A673 (cell line): ENCODE measurements around the gene SIRPA. TPM values are rescaled to one million over a fixed set of nuclear protein-coding genes. Genes with fewer than 3 reads are reported as not detected.
A peak's percentile ranks its signal among the peaks of the same experiment; 100 is the strongest.

Experiments used
- BruUV-seq: library from RNA; stranded (reverse); fragments of 400-500 nt; replicated peaks from 2 replicates; lab custom pipeline; 2021; lab: Mats Ljungman, UMichigan
- CTCF ChIA-PET: fragments of 300-600 bp; sonication (Branson Sonifier 250); formaldehyde crosslinking; loops from one replicate; lab custom pipeline; 2022; ENCODE audit warnings: antibody characterized with exemption; lab: Charles Lee
- POLR2A ChIA-PET: fragments of 300-600 bp; sonication (Branson Sonifier 250); formaldehyde crosslinking; loops from one replicate; lab custom pipeline; 2022; ENCODE audit warnings: antibody characterized with exemption; ENCODE audit not compliant: low non-redundant PET; lab: Charles Lee
- DNase-seq: peaks from one replicate; pipeline ENCODE4 v3.0.0-alpha.2; 2015; ENCODE audit warnings: low spot score
- H3K27ac ChIP-seq: fragments of 200-600 bp; sonication (generic); 2 replicates; pipeline ENCODE4 v1.5.1; 2016; ENCODE audit warnings: mixed run types, low read depth, mild to moderate bottlenecking, mixed read lengths, antibody characterized with exemption, low read length; ENCODE audit not compliant: poor library complexity, severe bottlenecking
- H3K27me3 ChIP-seq: fragments of 200-600 bp; sonication (generic); replicated peaks from 2 replicates; pipeline ENCODE4 v1.6.1; 2017; ENCODE audit warnings: mixed run types, low read depth, mild to moderate bottlenecking, mixed read lengths, antibody characterized with exemption, low read length; ENCODE audit not compliant: insufficient read depth, poor library complexity
- H3K36me3 ChIP-seq: fragments of 200-600 bp; sonication (generic); 2 replicates; pipeline ENCODE4 v1.6.1; 2016; ENCODE audit warnings: mixed run types, mild to moderate bottlenecking, mixed read lengths, antibody characterized with exemption, low read length; ENCODE audit not compliant: insufficient read depth, poor library complexity, severe bottlenecking
- H3K4me1 ChIP-seq: fragments of 200-600 bp; sonication (generic); 2 replicates; pipeline ENCODE4 v1.6.1; 2017; ENCODE audit warnings: mixed run types, mild to moderate bottlenecking, mixed read lengths, antibody characterized with exemption, low read length; ENCODE audit not compliant: insufficient read depth, poor library complexity, severe bottlenecking
- H3K4me3 ChIP-seq: fragments of 200-600 bp; sonication (generic); 2 replicates; pipeline ENCODE4 v1.5.1; 2016; ENCODE audit warnings: low read depth, mixed run types, mild to moderate bottlenecking, mixed read lengths, low read length; ENCODE audit not compliant: poor library complexity, severe bottlenecking
- H3K9me3 ChIP-seq: fragments of 200-600 bp; sonication (generic); 2 replicates; pipeline ENCODE4 v1.6.1; 2016; ENCODE audit warnings: mixed run types, low read depth, mild to moderate bottlenecking, mixed read lengths, antibody characterized with exemption, low read length; ENCODE audit not compliant: poor library complexity, severe bottlenecking
- EZH2 ChIP-seq: fragments of 200-600 bp; sonication (generic); IDR thresholded peaks from 2 replicates; pipeline ENCODE4 v1.6.1; 2017; ENCODE audit warnings: borderline replicate concordance, low read depth, mild to moderate bottlenecking, mixed read lengths, antibody characterized with exemption, low read length; ENCODE audit not compliant: poor library complexity, severe bottlenecking
- intact Hi-C: fragments of 100-400 bp; cut with micrococcal nuclease; formaldehyde crosslinking; loops from one replicate; pipeline ENCODE4 v1.10.0; 2022; ENCODE audit not compliant: unreplicated experiment
- total RNA-seq: library from RNA; stranded (reverse); gene quantifications from 2 replicates; pipeline ENCODE4 v1.2.3, GENCODE V29; 2021
- TF ChIP-seq, protein P1 (sequence below): fragments of 300-800, 200-600 bp; sonication (generic); conservative IDR thresholded peaks from 2 replicates; pipeline ENCODE4 v1.5.1; 2017; ENCODE audit warnings: low read depth, mild to moderate bottlenecking, antibody characterized with exemption, low read length, moderate library complexity, mixed read lengths

Gene SIRPA
- total RNA-seq, 1 experiment from 2014 or later = 81.0 TPM

DNA sequence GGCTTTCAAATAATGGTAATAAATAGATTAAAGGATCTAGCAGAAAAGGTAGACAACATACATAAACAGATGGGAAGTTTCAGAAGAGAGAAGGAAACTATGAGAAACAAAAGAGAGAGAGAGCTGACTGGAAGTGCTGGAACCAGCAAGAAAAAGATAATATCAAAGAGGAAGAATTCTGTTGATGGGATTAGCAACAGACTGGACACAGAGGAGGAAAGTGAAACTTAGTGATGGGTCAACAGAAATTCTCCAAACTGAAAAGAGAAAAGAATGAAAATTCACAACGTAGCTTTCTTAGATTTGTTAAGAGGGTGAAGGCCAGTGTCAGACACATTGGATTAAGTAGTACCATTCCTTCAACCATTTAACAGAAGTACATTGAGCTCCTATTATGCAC is 48.3 kb upstream of the SIRPA start:
- TF ChIP-seq, protein P1, sequence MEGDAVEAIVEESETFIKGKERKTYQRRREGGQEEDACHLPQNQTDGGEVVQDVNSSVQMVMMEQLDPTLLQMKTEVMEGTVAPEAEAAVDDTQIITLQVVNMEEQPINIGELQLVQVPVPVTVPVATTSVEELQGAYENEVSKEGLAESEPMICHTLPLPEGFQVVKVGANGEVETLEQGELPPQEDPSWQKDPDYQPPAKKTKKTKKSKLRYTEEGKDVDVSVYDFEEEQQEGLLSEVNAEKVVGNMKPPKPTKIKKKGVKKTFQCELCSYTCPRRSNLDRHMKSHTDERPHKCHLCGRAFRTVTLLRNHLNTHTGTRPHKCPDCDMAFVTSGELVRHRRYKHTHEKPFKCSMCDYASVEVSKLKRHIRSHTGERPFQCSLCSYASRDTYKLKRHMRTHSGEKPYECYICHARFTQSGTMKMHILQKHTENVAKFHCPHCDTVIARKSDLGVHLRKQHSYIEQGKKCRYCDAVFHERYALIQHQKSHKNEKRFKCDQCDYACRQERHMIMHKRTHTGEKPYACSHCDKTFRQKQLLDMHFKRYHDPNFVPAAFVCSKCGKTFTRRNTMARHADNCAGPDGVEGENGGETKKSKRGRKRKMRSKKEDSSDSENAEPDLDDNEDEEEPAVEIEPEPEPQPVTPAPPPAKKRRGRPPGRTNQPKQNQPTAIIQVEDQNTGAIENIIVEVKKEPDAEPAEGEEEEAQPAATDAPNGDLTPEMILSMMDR = no peak
- no peak for TF ChIP-seq EZH2
- no TSS peak for BruUV-seq
- H3K36me3 ChIP-seq = no peaks in the 10 kb centered on the region
- H3K27me3 ChIP-seq = no peaks in the 10 kb centered on the region
- CTCF ChIA-PET = no interaction called here
- POLR2A ChIA-PET = no interaction called here
- no peaks in the 10 kb centered on the region for H3K9me3 ChIP-seq
- H3K4me3 ChIP-seq = no peak overlapping the region
- peaks cover 32% of the 10 kb centered on the region for H3K4me1 ChIP-seq
- intact Hi-C loops = no loop called here
- DNase-seq = no peak
- H3K27ac ChIP-seq = peak overlapping the region; percentile 6

DNA sequence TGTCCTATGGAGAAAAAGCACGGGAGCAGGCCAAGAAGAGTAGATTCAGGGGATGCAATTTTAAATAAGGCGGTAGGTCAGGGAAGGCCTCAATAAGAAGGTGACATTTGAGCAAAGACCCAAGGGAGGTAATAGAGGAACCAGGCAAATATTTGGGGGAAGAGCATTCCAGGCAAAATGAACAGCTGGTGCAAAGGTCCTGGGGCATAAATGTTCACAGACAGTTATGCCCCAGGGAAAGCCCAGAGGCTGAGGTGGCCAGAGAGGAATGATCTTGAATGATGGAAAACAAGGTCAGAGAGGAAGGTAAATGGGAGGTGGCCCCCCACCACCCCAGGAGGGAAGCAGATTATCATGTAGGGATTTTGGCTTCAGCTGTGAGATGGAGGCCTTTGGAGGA is 47.4 kb upstream of the SIRPA start:
- no peak for TF ChIP-seq EZH2
- TF ChIP-seq, protein P1 = no peak
- intact Hi-C loops = no loop called here
- Histone ChIP-seq H3K27me3 (no peaks in the 10 kb centered on the region), H3K27ac (no peak overlapping the region), H3K4me3 (no peak overlapping the region), H3K4me1 (peaks cover 35% of the 10 kb centered on the region), H3K36me3 (no peaks in the 10 kb centered on the region), H3K9me3 (no peaks in the 10 kb centered on the region)
- POLR2A ChIA-PET = no interaction called here
- CTCF ChIA-PET = interaction anchor here (0.6 kb wide), 1 partner anchor 48 kb away, joined by 3 read pairs; no protein-coding TSS in a partner anchor
- DNase-seq = no peak
- no TSS peak for BruUV-seq

DNA sequence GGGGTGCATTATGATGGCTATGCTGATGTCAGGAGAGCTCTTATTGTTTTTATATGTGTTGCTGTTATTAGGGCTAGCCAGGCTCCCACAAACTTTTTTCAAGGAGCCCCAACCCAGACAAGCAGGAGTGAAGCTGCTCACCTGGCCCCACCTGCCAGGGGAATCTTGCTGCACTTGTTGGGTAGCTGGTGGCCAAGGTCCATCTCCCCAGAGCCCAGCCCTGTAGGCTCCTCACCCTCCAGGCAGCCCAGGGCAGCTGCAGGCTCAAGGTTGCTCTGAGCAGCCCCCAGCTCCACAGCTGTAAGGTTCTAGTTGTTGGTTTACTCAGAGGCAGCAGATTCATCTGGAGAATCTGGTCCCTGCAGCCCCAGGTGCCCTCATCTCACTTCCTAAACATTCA is 46.8 kb upstream of the SIRPA start:
- no TSS peak for BruUV-seq
- H3K27me3 ChIP-seq = no peaks in the 10 kb centered on the region
- CTCF ChIA-PET = interaction anchor here (0.6 kb wide), 1 partner anchor 48 kb away, joined by 3 read pairs; no protein-coding TSS in a partner anchor
- DNase-seq = no peak
- POLR2A ChIA-PET = no interaction called here
- no peaks in the 10 kb centered on the region for H3K36me3 ChIP-seq
- H3K27ac ChIP-seq = peak overlapping the region; percentile 68
- no peak overlapping the region for H3K4me3 ChIP-seq
- intact Hi-C loops = no loop called here
- H3K4me1 ChIP-seq = peaks cover 35% of the 10 kb centered on the region
- no peaks in the 10 kb centered on the region for H3K9me3 ChIP-seq
- TF ChIP-seq, protein P1 = no peak
- no peak for TF ChIP-seq EZH2
